ENCODE measurements around the gene REEP2. TPM values are rescaled to one million over a fixed set of nuclear protein-coding genes. Genes with fewer than 3 reads are reported as not detected.

REEP2 gene
- polyA plus RNA-seq, 1 of the 3 experiments (the other 2 are of a cell fraction) = 31.2 TPM

DNA sequence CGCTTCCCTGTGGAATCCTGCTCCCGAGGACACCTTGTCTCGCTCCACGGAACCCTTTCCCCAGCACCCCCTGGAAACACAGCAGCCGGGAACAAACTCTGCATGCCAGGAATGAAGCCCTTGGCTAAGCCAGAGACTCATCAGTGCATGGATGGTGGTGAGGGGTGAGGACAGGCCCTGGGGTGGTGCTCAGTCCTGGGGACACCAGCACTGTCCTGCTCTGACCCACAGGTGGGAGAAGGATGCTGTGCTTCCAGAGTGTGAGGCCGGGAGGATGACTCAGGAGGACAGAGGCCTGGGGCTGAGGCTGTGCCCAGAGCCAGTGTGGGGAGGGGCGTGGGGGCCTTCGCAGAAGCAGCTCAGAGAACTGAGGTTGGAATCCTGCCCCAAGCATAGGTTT lies 15.3 kb downstream of the REEP2 start:
- H3K4me1 ChIP-seq (ENCODE audit: control insufficient read depth in 1 of 2, insufficient read depth in 2 of 2, low read depth in 1 of 2, low read length in 1 of 2) = peaks cover 6 to 11% of the 10 kb centered on the region in 2 experiments; a peak in 3 of 4 replicates
- 62% methylated on average over 4 of the region's 8 CpGs for WGBS (ENCODE audit: low lambda C conversion rate)
- H3K4me2 ChIP-seq = no peak overlapping the region
- TF ChIP-seq TAF1 (IDR thresholded peaks at IDR 0.05; ENCODE audit: borderline replicate concordance, low read depth, low read length) (no peak), RXRA (IDR thresholded peaks at IDR 0.05; ENCODE audit: borderline replicate concordance, low read depth) (no peak), USF1 (IDR thresholded peaks at IDR 0.05; ENCODE audit: borderline replicate concordance, low read depth) (no peak), JUND (IDR thresholded peaks at IDR 0.05) (no peak), ELF1 (IDR thresholded peaks at IDR 0.05) (no peak)
- TF ChIP-seq, protein P1, sequence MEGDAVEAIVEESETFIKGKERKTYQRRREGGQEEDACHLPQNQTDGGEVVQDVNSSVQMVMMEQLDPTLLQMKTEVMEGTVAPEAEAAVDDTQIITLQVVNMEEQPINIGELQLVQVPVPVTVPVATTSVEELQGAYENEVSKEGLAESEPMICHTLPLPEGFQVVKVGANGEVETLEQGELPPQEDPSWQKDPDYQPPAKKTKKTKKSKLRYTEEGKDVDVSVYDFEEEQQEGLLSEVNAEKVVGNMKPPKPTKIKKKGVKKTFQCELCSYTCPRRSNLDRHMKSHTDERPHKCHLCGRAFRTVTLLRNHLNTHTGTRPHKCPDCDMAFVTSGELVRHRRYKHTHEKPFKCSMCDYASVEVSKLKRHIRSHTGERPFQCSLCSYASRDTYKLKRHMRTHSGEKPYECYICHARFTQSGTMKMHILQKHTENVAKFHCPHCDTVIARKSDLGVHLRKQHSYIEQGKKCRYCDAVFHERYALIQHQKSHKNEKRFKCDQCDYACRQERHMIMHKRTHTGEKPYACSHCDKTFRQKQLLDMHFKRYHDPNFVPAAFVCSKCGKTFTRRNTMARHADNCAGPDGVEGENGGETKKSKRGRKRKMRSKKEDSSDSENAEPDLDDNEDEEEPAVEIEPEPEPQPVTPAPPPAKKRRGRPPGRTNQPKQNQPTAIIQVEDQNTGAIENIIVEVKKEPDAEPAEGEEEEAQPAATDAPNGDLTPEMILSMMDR (IDR thresholded peaks at IDR 0.05) = no peak
- no peak overlapping the region for H2AFZ ChIP-seq (ENCODE audit: low read depth)
- no peaks in the 10 kb centered on the region for H3K27me3 ChIP-seq (ENCODE audit: insufficient read depth)
- H3K9me3 ChIP-seq = no peaks in the 10 kb centered on the region
- H3F3A ChIP-seq (replicated peaks; ENCODE audit: insufficient read depth) = no peaks in the 10 kb centered on the region
- no peaks in the 10 kb centered on the region for H4K20me1 ChIP-seq (ENCODE audit: insufficient read depth)
- CTCF ChIA-PET = interaction anchor here (2.0 to 4.7 kb wide), 2 partner anchors 10 to 49 kb away, joined by 14 to 51 read pairs; no protein-coding TSS in a partner anchor
- no peaks in the 10 kb centered on the region for H3K36me3 ChIP-seq (replicated peaks in 1 of 2; ENCODE audit: control insufficient read depth in 1 of 2, insufficient read depth in 2 of 2, low read length in 1 of 2)
- DNase-seq = no peak
- no peaks in the 10 kb centered on the region for H3K9me2 ChIP-seq
- no peak overlapping the region for H3K4me3 ChIP-seq (ENCODE audit: low read depth in 2 of 2, low read length in 1 of 2)
- H3K27ac ChIP-seq (ENCODE audit: low read depth in 2 of 2, low read length in 1 of 2) = no peak overlapping the region
- POLR2A ChIA-PET = no interaction called here
- no peak overlapping the region for H3K9ac ChIP-seq
- no peaks in the 10 kb centered on the region for H3K79me2 ChIP-seq (ENCODE audit: insufficient read depth)

- no peaks in the 10 kb centered on the region for H3K27me3 ChIP-seq (ENCODE audit: insufficient read depth)
- H4K20me1 ChIP-seq (ENCODE audit: insufficient read depth) = no peaks in the 10 kb centered on the region
- H3K27ac ChIP-seq (ENCODE audit: low read depth in 2 of 2, low read length in 1 of 2) = no peak overlapping the region
- no peak overlapping the region for H2AFZ ChIP-seq (ENCODE audit: low read depth)
- H3K4me2 ChIP-seq = no peak overlapping the region
- no peaks in the 10 kb centered on the region; a peak in 1 of 4 replicates for H3K4me1 ChIP-seq (ENCODE audit: control insufficient read depth in 1 of 2, insufficient read depth in 2 of 2, low read depth in 1 of 2, low read length in 1 of 2)
- no peaks in the 10 kb centered on the region for H3K9me2 ChIP-seq
- no peak overlapping the region for H3K4me3 ChIP-seq (ENCODE audit: low read depth in 2 of 2, low read length in 1 of 2)
- CTCF ChIA-PET = interaction anchor here (0.6 to 4.7 kb wide), 6 partner anchors 8 to 377 kb away, joined by 3 to 51 read pairs (median 6); partner anchors contain the start of genes KDM3B and REEP2
- no peak for DNase-seq
- POLR2A ChIA-PET = interaction anchor here (0.6 to 1.1 kb wide), 2 partner anchors 10 to 471 kb away, joined by 3 to 4 read pairs; partner anchors contain the start of gene EGR1
- no peaks in the 10 kb centered on the region for H3K9me3 ChIP-seq
- WGBS (ENCODE audit: low lambda C conversion rate) = 83% methylated on average over 11 of the region's 11 CpGs
- TF ChIP-seq RCOR1 (IDR thresholded peaks at IDR 0.05; ENCODE audit: low read length) = no peak
- TF ChIP-seq GATA2 (CRISPR knock-in tag; IDR thresholded peaks at IDR 0.05) = no peak
- no peak for TF ChIP-seq TCF12 (IDR thresholded peaks at IDR 0.05)
- TF ChIP-seq, protein P2, sequence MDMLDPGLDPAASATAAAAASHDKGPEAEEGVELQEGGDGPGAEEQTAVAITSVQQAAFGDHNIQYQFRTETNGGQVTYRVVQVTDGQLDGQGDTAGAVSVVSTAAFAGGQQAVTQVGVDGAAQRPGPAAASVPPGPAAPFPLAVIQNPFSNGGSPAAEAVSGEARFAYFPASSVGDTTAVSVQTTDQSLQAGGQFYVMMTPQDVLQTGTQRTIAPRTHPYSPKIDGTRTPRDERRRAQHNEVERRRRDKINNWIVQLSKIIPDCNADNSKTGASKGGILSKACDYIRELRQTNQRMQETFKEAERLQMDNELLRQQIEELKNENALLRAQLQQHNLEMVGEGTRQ (IDR thresholded peaks at IDR 0.05; ENCODE audit: borderline replicate concordance, low read depth, low read length) = no peak
- H3K79me2 ChIP-seq (ENCODE audit: insufficient read depth) = no peaks in the 10 kb centered on the region
- no peaks in the 10 kb centered on the region for H3K36me3 ChIP-seq (replicated peaks in 1 of 2; ENCODE audit: control insufficient read depth in 1 of 2, insufficient read depth in 2 of 2, low read length in 1 of 2)
- H3F3A ChIP-seq (replicated peaks; ENCODE audit: insufficient read depth) = no peaks in the 10 kb centered on the region
- no peak overlapping the region for H3K9ac ChIP-seq
These were observed 16.5 kb downstream of the REEP2 start for GRCh38 chr5:138455232-138455930.
